A549 (cell line): ENCODE measurements around the gene SLC41A1. TPM values are rescaled to one million over a fixed set of nuclear protein-coding genes. Genes with fewer than 3 reads are reported as not detected.
A peak's percentile ranks its signal among the peaks of the same experiment; 100 is the strongest.

Experiments used
- ATAC-seq, 2 experiments: fragments of 200-7000 bp in 1 of 2; fragments of >200 bp in 1 of 2; cut with Nextera tagmentation in 1 of 2; cut with Tn5 transposase in 1 of 2; 3 replicates each; pipeline versions ENCODE4 v1.8.0 to v1.9.1; 2018 to 2020; ENCODE audit warnings: mild to moderate bottlenecking in 1 of 2, moderate library complexity in 1 of 2
- CTCF ChIA-PET: fragments of 300-600 bp; sonication (Branson Sonifier 250); formaldehyde crosslinking; extraction: SDS; loops from one replicate; lab custom pipeline; 2021; ENCODE audit warnings: antibody characterized with exemption, inconsistent platforms; lab: Yijun Ruan, JAX
- POLR2A ChIA-PET: fragments of 350-600 bp; formaldehyde crosslinking; extraction: SDS; loops from one replicate; lab custom pipeline; 2021; ENCODE audit warnings: antibody characterized with exemption, inconsistent platforms; lab: Yijun Ruan, JAX
- DNase-seq, 2 experiments: peaks; one replicate each; pipeline versions ENCODE4 v3.0.0 to v3.0.0-alpha.2; 2011 to 2016; ENCODE audit warnings: low read depth in 1 of 2, low spot score in 1 of 2
- FAIRE-seq: peaks from 2 replicates; lab custom pipeline; 2011; peaks lifted over from hg19 to GRCh38; lab: Jason Lieb, UNC
- H3K27ac ChIP-seq, 2 experiments: fragments of >200 bp; sonication (Bioruptor Twin); formaldehyde crosslinking; 3 replicates each; pipeline ENCODE4 v1.5.1; 2016 to 2017
- H3K4me1 ChIP-seq: fragments of >200 bp; sonication (Bioruptor Twin); formaldehyde crosslinking; 3 replicates; pipeline ENCODE4 v1.6.1; 2016
- H3K4me2 ChIP-seq: fragments of >200 bp; sonication (Bioruptor Twin); formaldehyde crosslinking; 3 replicates; pipeline ENCODE4 v1.6.1; 2016
- H3K4me3 ChIP-seq: fragments of >200 bp; sonication (Bioruptor Twin); formaldehyde crosslinking; 3 replicates; pipeline ENCODE4 v1.5.1; 2016
- H3K9me3 ChIP-seq: fragments of >200 bp; sonication (Bioruptor Twin); formaldehyde crosslinking; 3 replicates; pipeline ENCODE4 v1.6.1; 2016
- BHLHE40 ChIP-seq: IDR thresholded peaks from 2 replicates; pipeline ENCODE4 v1.6.1; 2012; ENCODE audit warnings: low read depth, low read length, inconsistent platforms
- CBX2 ChIP-seq: fragments of 200-600 bp; sonication (generic); IDR thresholded peaks from 2 replicates; pipeline ENCODE4 v1.6.1; 2016; ENCODE audit warnings: low read depth, mild to moderate bottlenecking, borderline replicate concordance
- CHD2 ChIP-seq: fragments of 150-350 bp; IDR thresholded peaks from 2 replicates; pipeline ENCODE4 v1.6.1; 2014; ENCODE audit warnings: low read length; ENCODE audit not compliant: partially characterized antibody
- FOSB ChIP-seq: fragments of 250-450 bp; sonication (Bioruptor Pico); IDR thresholded peaks from 2 replicates; pipeline ENCODE4 v1.5.0; 2020; ENCODE audit warnings: mild to moderate bottlenecking, moderate library complexity
- FOSL2 ChIP-seq, 2 experiments: fragments of 450-650 bp in 1 of 2; fragments of >200 bp in 1 of 2; sonication (Bioruptor Twin) in 1 of 2; formaldehyde crosslinking; IDR thresholded peaks; 2 replicates each; pipeline versions ENCODE4 v1.5.0 to v1.6.1; 2016 to 2020; ENCODE audit warnings: mild to moderate bottlenecking in 1 of 2, moderate library complexity in 1 of 2
- HEYL ChIP-seq: fragments of 250-450 bp; sonication (Bioruptor Pico); IDR thresholded peaks from 2 replicates; pipeline ENCODE4 v1.8.0; 2021; ENCODE audit warnings: mild to moderate bottlenecking, moderate library complexity
- JUN ChIP-seq, 2 experiments: fragments of >200 bp; sonication (Bioruptor Twin); formaldehyde crosslinking; IDR thresholded peaks; 2 replicates in 1 of 2; 3 replicates in 1 of 2; pipeline ENCODE4 v1.6.1; 2016 to 2017
- KDM5A ChIP-seq: fragments of 200-600 bp; sonication (generic); IDR thresholded peaks from 2 replicates; pipeline ENCODE4 v1.6.1; 2016; ENCODE audit warnings: antibody characterized with exemption, mild to moderate bottlenecking
- MAFK ChIP-seq: fragments of 450-650 bp; IDR thresholded peaks from 2 replicates; pipeline ENCODE4 v1.6.1; 2014; ENCODE audit not compliant: partially characterized antibody
- NFE2L2 ChIP-seq: fragments of 150-350 bp; conservative IDR thresholded peaks from 2 replicates; pipeline ENCODE4 v1.6.1; 2014; ENCODE audit warnings: low read length
- NPAS2 ChIP-seq: fragments of 250-450 bp; sonication (Bioruptor Pico); IDR thresholded peaks from 2 replicates; pipeline ENCODE4 v1.8.0; 2022; ENCODE audit warnings: mild to moderate bottlenecking, moderate library complexity, borderline replicate concordance
- PHF8 ChIP-seq: fragments of 200-600 bp; sonication (generic); IDR thresholded peaks from 2 replicates; pipeline ENCODE4 v1.6.1; 2016; ENCODE audit warnings: low read depth, mild to moderate bottlenecking, antibody characterized with exemption, moderate library complexity, borderline replicate concordance
- POLR2A ChIP-seq: IDR thresholded peaks from 2 replicates; pipeline ENCODE4 v1.6.1; 2012; ENCODE audit warnings: mild to moderate bottlenecking, low read length
- POLR2AphosphoS2 ChIP-seq: conservative IDR thresholded peaks from 2 replicates; pipeline ENCODE4 v1.6.1; 2012; ENCODE audit warnings: low read length, improper control_type of control experiment, inconsistent platforms
- ZNF302 ChIP-seq: fragments of 250-450 bp; sonication (Bioruptor Pico); IDR thresholded peaks from 2 replicates; pipeline ENCODE4 v1.9.0; 2021; ENCODE audit warnings: inconsistent platforms, mild to moderate bottlenecking, moderate library complexity
- WGBS: methylation state at CpG from one replicate; pipeline ENCODE4 v1.1.6; 2017; ENCODE audit errors: missing lambda C conversion rate; 5-methylcytosine and 5-hydroxymethylcytosine counted together
- polyA minus RNA-seq: library from RNA; depleted of rRNA, polyadenylated mRNA; stranded (reverse); fragments of >200 nt; gene quantifications from 2 replicates; pipeline ENCODE4 v1.2.3, GENCODE V29; 2011; rRNA and poly(A)+ RNA removed
- polyA plus RNA-seq, 4 experiments: library from polyadenylated mRNA; depleted of rRNA in 3 of 4; stranded (reverse); fragments of >200 nt; fragmentation: RNase III in 1 of 4; extraction: RNeasy Plus Mini Kit Qiagen cat#74134 plus additional on column Dnase treatment in 1 of 4; gene quantifications; 2 replicates in 3 of 4; 3 replicates in 1 of 4; pipeline ENCODE4 v1.2.3, GENCODE V29; 2011 to 2017
- TF ChIP-seq, protein P1 (sequence below): fragments of 250-450 bp; sonication (Bioruptor Pico); IDR thresholded peaks from 2 replicates; pipeline ENCODE4 v1.5.0; 2020; ENCODE audit warnings: low read depth, mild to moderate bottlenecking, moderate library complexity
- TF ChIP-seq, protein P2 (sequence below): fragments of 200-600 bp; sonication (generic); IDR thresholded peaks from 2 replicates; pipeline ENCODE4 v1.6.1; 2016; ENCODE audit warnings: antibody characterized with exemption, mild to moderate bottlenecking, moderate library complexity
- TF ChIP-seq, protein P3 (sequence below): fragments of >200 bp; sonication (Bioruptor Twin); formaldehyde crosslinking; IDR thresholded peaks from 3 replicates; pipeline ENCODE4 v1.6.1; 2016
- TF ChIP-seq, protein P4 (sequence below): IDR thresholded peaks from 2 replicates; pipeline ENCODE4 v1.6.1; 2012
- TF ChIP-seq, protein P5 (sequence below): IDR thresholded peaks from 2 replicates; pipeline ENCODE4 v1.6.1; 2012
- TF ChIP-seq, protein P6 (sequence below): fragments of 450-650 bp; IDR thresholded peaks from 2 replicates; pipeline ENCODE4 v1.6.1; 2014; ENCODE audit warnings: antibody characterized with exemption

SLC41A1 gene
- polyA plus RNA-seq (2011; rRNA removed) (23.5 and 26.0 TPM in 2 replicates), polyA plus RNA-seq (2017; fragmentation: RNase III; extraction: RNeasy Plus Mini Kit Qiagen cat#74134 plus additional on column Dnase treatment) (25.6 to 26.4 TPM (median 26.1 TPM) in 3 replicates), polyA minus RNA-seq (13.3 and 14.4 TPM in 2 replicates)
- 15.8 and 19.9 TPM in 2 replicates for polyA plus RNA-seq (2012; cell fraction: cytosol; rRNA removed)
- polyA plus RNA-seq (2012; cell fraction: nucleus; rRNA removed) = 17.8 and 21.6 TPM in 2 replicates

DNA sequence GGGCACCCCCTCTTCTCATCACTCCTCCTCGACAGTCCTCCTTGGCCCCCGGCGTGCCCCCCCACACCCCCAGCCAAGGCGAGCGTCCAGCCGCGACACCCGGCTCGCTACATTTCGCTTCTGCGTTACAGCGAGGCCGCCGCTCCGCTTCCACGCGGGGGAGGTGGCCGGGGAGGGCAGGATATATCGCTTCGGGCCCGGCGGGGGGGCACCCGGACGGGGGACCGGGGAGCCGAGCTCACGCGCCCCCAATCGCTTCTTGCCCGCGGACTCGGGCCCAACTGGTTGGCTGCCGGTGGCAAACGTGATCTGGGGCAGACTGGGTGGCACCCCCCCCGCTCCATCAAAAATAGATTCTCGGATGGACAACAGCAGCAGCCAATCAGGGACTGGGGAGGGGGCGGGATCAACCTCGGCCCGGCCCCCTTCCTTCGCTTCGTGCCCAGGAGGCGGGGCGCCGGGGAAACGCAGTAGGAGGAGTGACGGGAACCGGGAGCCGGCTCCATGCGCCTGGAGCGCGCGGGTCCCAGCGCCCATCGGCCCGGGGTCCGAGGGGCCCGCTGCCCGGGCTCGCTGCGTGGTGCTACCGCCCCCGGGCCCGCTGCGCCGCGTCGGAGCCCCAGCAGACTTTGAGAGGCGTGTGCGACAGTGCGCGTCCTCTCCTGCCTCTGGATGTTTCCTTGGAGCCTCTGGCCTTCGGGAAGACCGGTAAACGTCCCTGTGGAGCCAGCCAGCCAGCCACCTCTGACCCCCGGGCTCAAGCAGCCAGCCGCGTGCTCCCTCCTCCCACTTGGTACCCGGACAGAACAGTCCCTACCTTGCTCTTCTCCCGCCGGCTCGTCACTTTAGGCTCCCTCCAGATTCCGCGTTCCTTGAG lies at the start of gene SLC41A1:
Gene SLC41A1, minus strand, starts transcription at position 321 of the 877 bp plus-strand sequence. CDS start 2,757 bp downstream, outside the sequence.
- no peak for FAIRE-seq
- peak; percentile 94 to 95 for ATAC-seq

DNA sequence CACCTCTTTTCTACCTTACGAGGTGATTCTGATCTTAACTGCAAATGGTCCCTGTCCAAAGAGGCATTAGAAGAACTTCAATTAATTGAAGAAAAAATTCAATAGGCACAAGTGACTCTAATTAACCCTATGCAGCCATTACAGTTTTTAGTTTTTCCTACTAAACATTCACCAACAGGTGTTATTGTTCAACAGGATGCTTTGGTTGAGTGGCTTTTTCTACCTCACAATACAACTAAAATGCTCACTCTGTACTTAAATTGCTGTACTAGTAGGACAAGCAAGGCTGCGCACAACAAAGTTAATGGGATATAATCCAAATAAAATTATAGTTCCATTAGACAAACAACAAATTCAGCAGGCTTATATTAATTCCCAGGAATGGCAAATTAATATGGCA lies 48.5 kb upstream of the SLC41A1 start:
- H3K27ac ChIP-seq = no peak overlapping the region
- ChIA-PET POLR2A (no interaction called here), CTCF (no interaction called here)
- DNase-seq (no peak), FAIRE-seq (no peak), ATAC-seq (no peak)
- no peaks in the 10 kb centered on the region for H3K4me1 ChIP-seq
- no peak overlapping the region for H3K4me2 ChIP-seq
- H3K4me3 ChIP-seq = no peak overlapping the region
- TF ChIP-seq FOSB (CRISPR knock-in tag) = no peak
- TF ChIP-seq HEYL (CRISPR knock-in tag) = no peak
- TF ChIP-seq, protein P1, sequence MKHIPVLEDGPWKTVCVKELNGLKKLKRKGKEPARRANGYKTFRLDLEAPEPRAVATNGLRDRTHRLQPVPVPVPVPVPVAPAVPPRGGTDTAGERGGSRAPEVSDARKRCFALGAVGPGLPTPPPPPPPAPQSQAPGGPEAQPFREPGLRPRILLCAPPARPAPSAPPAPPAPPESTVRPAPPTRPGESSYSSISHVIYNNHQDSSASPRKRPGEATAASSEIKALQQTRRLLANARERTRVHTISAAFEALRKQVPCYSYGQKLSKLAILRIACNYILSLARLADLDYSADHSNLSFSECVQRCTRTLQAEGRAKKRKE (CRISPR knock-in tag) = no peak
- TF ChIP-seq, protein P2, sequence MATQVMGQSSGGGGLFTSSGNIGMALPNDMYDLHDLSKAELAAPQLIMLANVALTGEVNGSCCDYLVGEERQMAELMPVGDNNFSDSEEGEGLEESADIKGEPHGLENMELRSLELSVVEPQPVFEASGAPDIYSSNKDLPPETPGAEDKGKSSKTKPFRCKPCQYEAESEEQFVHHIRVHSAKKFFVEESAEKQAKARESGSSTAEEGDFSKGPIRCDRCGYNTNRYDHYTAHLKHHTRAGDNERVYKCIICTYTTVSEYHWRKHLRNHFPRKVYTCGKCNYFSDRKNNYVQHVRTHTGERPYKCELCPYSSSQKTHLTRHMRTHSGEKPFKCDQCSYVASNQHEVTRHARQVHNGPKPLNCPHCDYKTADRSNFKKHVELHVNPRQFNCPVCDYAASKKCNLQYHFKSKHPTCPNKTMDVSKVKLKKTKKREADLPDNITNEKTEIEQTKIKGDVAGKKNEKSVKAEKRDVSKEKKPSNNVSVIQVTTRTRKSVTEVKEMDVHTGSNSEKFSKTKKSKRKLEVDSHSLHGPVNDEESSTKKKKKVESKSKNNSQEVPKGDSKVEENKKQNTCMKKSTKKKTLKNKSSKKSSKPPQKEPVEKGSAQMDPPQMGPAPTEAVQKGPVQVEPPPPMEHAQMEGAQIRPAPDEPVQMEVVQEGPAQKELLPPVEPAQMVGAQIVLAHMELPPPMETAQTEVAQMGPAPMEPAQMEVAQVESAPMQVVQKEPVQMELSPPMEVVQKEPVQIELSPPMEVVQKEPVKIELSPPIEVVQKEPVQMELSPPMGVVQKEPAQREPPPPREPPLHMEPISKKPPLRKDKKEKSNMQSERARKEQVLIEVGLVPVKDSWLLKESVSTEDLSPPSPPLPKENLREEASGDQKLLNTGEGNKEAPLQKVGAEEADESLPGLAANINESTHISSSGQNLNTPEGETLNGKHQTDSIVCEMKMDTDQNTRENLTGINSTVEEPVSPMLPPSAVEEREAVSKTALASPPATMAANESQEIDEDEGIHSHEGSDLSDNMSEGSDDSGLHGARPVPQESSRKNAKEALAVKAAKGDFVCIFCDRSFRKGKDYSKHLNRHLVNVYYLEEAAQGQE = no peak
- TF ChIP-seq NFE2L2 = no peak
- no peak for TF ChIP-seq POLR2AphosphoS2
- TF ChIP-seq, protein P3, sequence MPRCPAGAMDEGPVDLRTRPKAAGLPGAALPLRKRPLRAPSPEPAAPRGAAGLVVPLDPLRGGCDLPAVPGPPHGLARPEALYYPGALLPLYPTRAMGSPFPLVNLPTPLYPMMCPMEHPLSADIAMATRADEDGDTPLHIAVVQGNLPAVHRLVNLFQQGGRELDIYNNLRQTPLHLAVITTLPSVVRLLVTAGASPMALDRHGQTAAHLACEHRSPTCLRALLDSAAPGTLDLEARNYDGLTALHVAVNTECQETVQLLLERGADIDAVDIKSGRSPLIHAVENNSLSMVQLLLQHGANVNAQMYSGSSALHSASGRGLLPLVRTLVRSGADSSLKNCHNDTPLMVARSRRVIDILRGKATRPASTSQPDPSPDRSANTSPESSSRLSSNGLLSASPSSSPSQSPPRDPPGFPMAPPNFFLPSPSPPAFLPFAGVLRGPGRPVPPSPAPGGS = no peak
- no peak for TF ChIP-seq BHLHE40
- no peak for TF ChIP-seq CHD2
- no peak for TF ChIP-seq MAFK
- TF ChIP-seq FOSL2 (IDR thresholded peaks at IDR 0.05) = no peak
- no peak for TF ChIP-seq FOSL2 (CRISPR knock-in tag; IDR thresholded peaks at IDR 0.05)
- no peak for TF ChIP-seq NPAS2
- 0 out of 3 replicates have a peak, but pooled peaks cover under 1% of the 10 kb centered on the region for H3K9me3 ChIP-seq
- 90% methylated on average over 2 of the region's 2 CpGs for WGBS

More for the DNA sequence above, at the start of gene SLC41A1:
- peak within 1 kb of the TSS; percentile 93 for H3K4me2 ChIP-seq
- DNase-seq = peak; percentile 90 to 95
- peaks cover 19% of the 10 kb centered on the region for H3K4me1 ChIP-seq
- H3K9me3 ChIP-seq = no peaks in the 10 kb centered on the region
- TF ChIP-seq JUN (IDR thresholded peaks at IDR 0.05) (peak in 1 of 2 experiments; percentile 31; a peak in 1 of 5 replicates), POLR2AphosphoS2 (no peak), ZNF302 (CRISPR knock-in tag) (no peak), KDM5A (no peak), POLR2A (peak; percentile 56), CBX2 (no peak), BHLHE40 (peak; percentile 16; the same call in 1 of the 2 replicates), PHF8 (peak; percentile 88)
- TF ChIP-seq, protein P4, sequence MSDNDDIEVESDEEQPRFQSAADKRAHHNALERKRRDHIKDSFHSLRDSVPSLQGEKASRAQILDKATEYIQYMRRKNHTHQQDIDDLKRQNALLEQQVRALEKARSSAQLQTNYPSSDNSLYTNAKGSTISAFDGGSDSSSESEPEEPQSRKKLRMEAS = peak; percentile 15; the same call in 1 of the 2 replicates
- TF ChIP-seq, protein P5, sequence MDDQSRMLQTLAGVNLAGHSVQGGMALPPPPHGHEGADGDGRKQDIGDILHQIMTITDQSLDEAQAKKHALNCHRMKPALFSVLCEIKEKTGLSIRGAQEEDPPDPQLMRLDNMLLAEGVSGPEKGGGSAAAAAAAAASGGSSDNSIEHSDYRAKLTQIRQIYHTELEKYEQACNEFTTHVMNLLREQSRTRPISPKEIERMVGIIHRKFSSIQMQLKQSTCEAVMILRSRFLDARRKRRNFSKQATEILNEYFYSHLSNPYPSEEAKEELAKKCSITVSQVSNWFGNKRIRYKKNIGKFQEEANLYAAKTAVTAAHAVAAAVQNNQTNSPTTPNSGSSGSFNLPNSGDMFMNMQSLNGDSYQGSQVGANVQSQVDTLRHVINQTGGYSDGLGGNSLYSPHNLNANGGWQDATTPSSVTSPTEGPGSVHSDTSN = peak; percentile 91
- TF ChIP-seq, protein P6, sequence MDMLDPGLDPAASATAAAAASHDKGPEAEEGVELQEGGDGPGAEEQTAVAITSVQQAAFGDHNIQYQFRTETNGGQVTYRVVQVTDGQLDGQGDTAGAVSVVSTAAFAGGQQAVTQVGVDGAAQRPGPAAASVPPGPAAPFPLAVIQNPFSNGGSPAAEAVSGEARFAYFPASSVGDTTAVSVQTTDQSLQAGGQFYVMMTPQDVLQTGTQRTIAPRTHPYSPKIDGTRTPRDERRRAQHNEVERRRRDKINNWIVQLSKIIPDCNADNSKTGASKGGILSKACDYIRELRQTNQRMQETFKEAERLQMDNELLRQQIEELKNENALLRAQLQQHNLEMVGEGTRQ = peak; percentile 62
- TF ChIP-seq, protein P3 = 0 out of 3 replicates have a peak, but pooled peaks have one; percentile 47
- H3K4me3 ChIP-seq = peak within 1 kb of the TSS; percentile 76
- CTCF ChIA-PET = interaction anchor here (1.5 to 11.5 kb wide), 3 partner anchors 18 to 164 kb away, joined by 7 to 120 read pairs (median 10); no protein-coding TSS in a partner anchor
- peak within 1 kb of the TSS; percentile 81 to 98 for H3K27ac ChIP-seq
- POLR2A ChIA-PET = interaction anchor here (0.7 kb wide), 1 partner anchor 67 kb away, joined by 4 read pairs; no protein-coding TSS in a partner anchor
- WGBS = 1% methylated on average over 35 of the region's 83 CpGs
